GM23248 (cell line): ENCODE results near the gene PAIP2.

Experiments used
- EZH2 ChIP-seq: fragments of 200-600 bp; sonication (generic); IDR thresholded peaks from 2 replicates; pipeline ENCODE4 v1.6.1; 2018; ENCODE audit warnings: antibody characterized with exemption, mild to moderate bottlenecking; ENCODE audit not compliant: insufficient read depth, poor library complexity, severe bottlenecking
- EZH2phosphoT487 ChIP-seq: fragments of 200-600 bp; sonication (generic); IDR thresholded peaks from 2 replicates; pipeline ENCODE4 v1.6.1; 2018; ENCODE audit warnings: antibody characterized with exemption, moderate library complexity, mild to moderate bottlenecking, low read depth; ENCODE audit not compliant: insufficient read depth

GRCh38 chr5:139406963-139407362, 65.3 kb downstream of the PAIP2 start:
- no peak for TF ChIP-seq EZH2
- no peak for TF ChIP-seq EZH2phosphoT487
